ENCODE results near the gene TRPM3.

Gene TRPM3

GRCh38 chr9:71036501-71036900 is 84.9 kb downstream of the TRPM3 start:
- no peak for TF ChIP-seq CTCF (IDR thresholded peaks at IDR 0.05; ENCODE audit: low read depth, low read length, missing control alignments)
- in situ Hi-C loops (cut with HindIII; ENCODE audit: low sequenced_read_pairs), result no loop called here
- peak; percentile 33 for DNase-seq (ENCODE audit: low read depth)
- H3K4me3 ChIP-seq (ENCODE audit: low read depth, low read length), result no peak overlapping the region

- no peak for DNase-seq (ENCODE audit: low read depth)
- in situ Hi-C loops (cut with HindIII; ENCODE audit: low sequenced_read_pairs), result no loop called here
Observed at GRCh38 chr9:71032779-71033178, 88.6 kb downstream of the TRPM3 start.

GRCh38 chr9:71025728-71026127 is 95.7 kb downstream of the TRPM3 start:
- no peak for DNase-seq (ENCODE audit: low read depth)
- TF ChIP-seq CTCF (IDR thresholded peaks at IDR 0.05; ENCODE audit: low read depth, low read length, missing control alignments), result no peak
- no peak overlapping the region for H3K4me3 ChIP-seq (ENCODE audit: low read depth, low read length)
- in situ Hi-C loops (cut with HindIII; ENCODE audit: low sequenced_read_pairs), result loop anchor here (5.0 kb wide), 1 partner anchor 52 kb away; no protein-coding TSS in a partner anchor

More at GRCh38 chr9:71032779-71033178, 88.6 kb downstream of the TRPM3 start:
- TF ChIP-seq CTCF (IDR thresholded peaks at IDR 0.05; ENCODE audit: low read depth, low read length, missing control alignments), result no peak
- H3K4me3 ChIP-seq (ENCODE audit: low read depth, low read length), result no peak overlapping the region

- no peak for DNase-seq (ENCODE audit: low read depth)
- in situ Hi-C loops (cut with HindIII; ENCODE audit: low sequenced_read_pairs), result loop anchor here (5.0 kb wide), 1 partner anchor 52 kb away; no protein-coding TSS in a partner anchor
- H3K4me3 ChIP-seq (ENCODE audit: low read depth, low read length), result no peak overlapping the region
- TF ChIP-seq CTCF (IDR thresholded peaks at IDR 0.05; ENCODE audit: low read depth, low read length, missing control alignments), result no peak
Observed at GRCh38 chr9:71025201-71025600, 96.2 kb downstream of the TRPM3 start.

GRCh38 chr9:71010258-71010657 is 111.2 kb downstream of the TRPM3 start:
- TF ChIP-seq CTCF (IDR thresholded peaks at IDR 0.05; ENCODE audit: low read depth, low read length, missing control alignments), result no peak
- in situ Hi-C loops (cut with HindIII; ENCODE audit: low sequenced_read_pairs), result no loop called here
- no peak for DNase-seq (ENCODE audit: low read depth)
- H3K4me3 ChIP-seq (ENCODE audit: low read depth, low read length), result no peak overlapping the region

- H3K4me3 ChIP-seq (ENCODE audit: low read depth, low read length), result no peak overlapping the region
- TF ChIP-seq CTCF (IDR thresholded peaks at IDR 0.05; ENCODE audit: low read depth, low read length, missing control alignments), result no peak
- in situ Hi-C loops (cut with HindIII; ENCODE audit: low sequenced_read_pairs), result loop anchor here (10.0 kb wide), 1 partner anchor 361 kb away; no protein-coding TSS in a partner anchor
- no peak for DNase-seq (ENCODE audit: low read depth)
Observed at GRCh38 chr9:71005456-71005855, 116.0 kb downstream of the TRPM3 start.
